ENCODE measurements around the gene NOP10.
"Not testable (repeated sequence)": the region's sequence is repeated elsewhere in the genome, so short reads cannot be mapped to it uniquely, and the experiment has no call there.

DNA sequence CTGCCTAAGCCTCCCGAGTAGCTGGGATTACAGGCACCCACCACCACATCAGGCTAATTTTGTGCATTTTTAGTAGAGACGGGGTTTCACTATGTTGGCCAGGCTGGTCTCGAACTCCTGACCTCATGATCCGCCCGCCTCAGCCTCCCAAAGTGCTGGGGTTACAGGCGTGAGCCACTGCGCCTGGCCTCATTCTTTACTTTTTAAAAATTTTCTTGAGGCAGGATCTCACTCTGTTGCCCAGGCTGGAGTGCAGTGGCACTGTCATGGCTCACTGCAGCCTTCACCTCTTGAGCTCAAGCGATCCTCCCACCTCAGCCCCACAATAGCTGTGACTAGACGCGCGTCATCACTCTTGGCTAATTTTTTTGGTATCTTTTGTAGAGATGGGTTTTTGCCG is 10.1 kb upstream of the NOP10 start:
- TF ChIP-seq, protein P1, sequence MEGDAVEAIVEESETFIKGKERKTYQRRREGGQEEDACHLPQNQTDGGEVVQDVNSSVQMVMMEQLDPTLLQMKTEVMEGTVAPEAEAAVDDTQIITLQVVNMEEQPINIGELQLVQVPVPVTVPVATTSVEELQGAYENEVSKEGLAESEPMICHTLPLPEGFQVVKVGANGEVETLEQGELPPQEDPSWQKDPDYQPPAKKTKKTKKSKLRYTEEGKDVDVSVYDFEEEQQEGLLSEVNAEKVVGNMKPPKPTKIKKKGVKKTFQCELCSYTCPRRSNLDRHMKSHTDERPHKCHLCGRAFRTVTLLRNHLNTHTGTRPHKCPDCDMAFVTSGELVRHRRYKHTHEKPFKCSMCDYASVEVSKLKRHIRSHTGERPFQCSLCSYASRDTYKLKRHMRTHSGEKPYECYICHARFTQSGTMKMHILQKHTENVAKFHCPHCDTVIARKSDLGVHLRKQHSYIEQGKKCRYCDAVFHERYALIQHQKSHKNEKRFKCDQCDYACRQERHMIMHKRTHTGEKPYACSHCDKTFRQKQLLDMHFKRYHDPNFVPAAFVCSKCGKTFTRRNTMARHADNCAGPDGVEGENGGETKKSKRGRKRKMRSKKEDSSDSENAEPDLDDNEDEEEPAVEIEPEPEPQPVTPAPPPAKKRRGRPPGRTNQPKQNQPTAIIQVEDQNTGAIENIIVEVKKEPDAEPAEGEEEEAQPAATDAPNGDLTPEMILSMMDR (IDR thresholded peaks at IDR 0.05; ENCODE audit: low read length), result not testable (repeated sequence)
- not testable (repeated sequence) for TF ChIP-seq EZH2 (IDR thresholded peaks at IDR 0.05; ENCODE audit: borderline replicate concordance, low read length)
